ENCODE data around the gene NTMT1. TPM values are rescaled to one million over a fixed set of nuclear protein-coding genes. Genes with fewer than 3 reads are reported as not detected.
A peak's percentile ranks its signal among the peaks of the same experiment; 100 is the strongest.

NTMT1 gene
- total RNA-seq, 1 donor from 2014 or later, result 22.4 TPM

DNA sequence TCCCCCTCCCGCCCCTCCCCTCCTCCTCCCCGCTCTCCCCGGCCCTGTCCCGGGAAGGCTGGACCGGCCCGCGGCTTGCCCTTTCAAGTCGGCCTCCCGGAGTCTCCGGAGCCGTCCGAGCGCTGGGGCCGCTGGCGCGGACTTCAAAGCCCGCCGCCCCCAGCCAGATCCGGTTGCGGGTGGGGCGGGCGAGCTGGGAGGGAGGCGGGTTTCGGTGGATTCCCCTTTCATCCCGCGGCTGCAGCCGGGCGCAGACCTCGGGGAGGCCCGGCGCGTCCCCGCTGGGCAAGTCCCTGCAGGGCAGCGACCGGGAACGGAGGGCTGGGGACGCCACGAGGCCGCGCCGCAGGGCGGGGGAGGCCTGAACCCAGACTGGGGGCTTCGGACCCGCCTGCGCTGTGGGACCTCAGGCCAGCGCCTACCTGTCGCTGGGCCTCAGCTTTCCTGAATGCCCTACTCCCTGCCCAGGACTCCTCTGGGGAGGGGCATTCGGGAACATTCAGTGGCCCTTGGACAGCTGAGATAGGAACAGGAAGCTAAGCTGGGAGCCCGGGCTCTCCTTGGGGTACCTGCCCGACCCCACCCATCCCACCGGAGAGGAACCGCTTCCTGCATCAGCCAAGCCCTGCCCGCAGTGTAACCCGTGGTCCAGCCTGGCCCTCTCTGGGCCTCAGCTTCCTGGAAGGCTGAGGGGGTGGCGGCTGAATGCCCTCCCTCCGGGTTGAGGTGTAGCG lies 28.4 kb upstream of the NTMT1 start:
- DNase-seq (ENCODE audit: low read depth in 2 of 2), result peak; percentile 45 to 52

DNA sequence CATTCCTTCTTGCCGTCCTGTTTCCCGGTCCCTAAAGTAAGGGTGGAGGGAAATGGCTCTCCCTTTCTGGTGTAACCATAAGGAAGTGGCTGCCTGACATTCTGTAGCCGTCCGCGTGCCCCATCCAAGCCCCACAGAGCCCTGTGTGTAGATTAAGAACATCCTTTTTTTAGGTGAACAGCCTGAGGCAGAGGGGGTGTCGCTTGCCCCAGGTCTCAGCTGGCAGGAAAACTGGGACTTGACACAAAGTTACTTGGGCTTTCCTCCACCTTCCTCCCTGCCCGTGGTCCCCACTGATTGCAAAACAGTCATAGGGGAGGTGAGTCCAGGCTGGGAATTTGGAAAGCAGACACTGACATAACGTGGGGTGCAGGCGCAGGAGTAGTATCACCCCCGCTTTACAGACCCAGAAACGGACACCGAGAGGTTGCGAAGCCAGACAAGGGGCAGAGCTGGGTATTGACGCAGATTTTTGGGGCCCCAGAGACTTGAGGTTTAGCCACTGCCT lies 27.8 kb upstream of the NTMT1 start:
- DNase-seq (ENCODE audit: low read depth in 2 of 2), result no peak

DNA sequence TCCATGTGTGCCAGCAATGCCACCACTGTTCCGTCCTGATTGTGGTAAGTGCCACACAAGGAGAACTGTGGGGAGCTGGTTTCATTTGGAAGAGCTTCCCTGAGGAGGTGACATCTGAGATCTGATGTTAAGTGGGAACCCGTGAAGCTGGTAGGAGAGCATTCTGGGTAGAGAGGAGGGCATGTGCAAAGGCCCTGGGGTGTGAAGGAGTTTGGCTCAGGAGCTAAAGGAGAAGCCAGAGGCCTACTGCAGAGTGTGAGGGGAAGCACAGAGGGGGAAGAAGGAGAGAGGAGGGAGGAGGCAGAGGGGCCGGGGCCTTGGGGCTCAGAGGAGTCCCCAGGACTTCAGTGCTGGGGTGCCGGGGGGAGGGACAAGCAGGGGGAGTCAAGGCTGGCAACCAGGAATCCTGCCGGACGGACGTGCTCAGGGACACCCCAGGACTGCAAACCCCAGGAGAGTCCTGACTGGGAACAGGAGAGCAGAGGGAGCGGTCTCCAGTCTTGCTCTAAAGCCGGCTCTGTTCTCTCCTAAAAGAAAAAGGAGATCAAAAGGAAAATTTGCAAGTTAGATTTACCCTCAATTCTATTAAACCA lies 24.8 kb upstream of the NTMT1 start:
- no peak for DNase-seq (ENCODE audit: low read depth in 2 of 2)

DNA sequence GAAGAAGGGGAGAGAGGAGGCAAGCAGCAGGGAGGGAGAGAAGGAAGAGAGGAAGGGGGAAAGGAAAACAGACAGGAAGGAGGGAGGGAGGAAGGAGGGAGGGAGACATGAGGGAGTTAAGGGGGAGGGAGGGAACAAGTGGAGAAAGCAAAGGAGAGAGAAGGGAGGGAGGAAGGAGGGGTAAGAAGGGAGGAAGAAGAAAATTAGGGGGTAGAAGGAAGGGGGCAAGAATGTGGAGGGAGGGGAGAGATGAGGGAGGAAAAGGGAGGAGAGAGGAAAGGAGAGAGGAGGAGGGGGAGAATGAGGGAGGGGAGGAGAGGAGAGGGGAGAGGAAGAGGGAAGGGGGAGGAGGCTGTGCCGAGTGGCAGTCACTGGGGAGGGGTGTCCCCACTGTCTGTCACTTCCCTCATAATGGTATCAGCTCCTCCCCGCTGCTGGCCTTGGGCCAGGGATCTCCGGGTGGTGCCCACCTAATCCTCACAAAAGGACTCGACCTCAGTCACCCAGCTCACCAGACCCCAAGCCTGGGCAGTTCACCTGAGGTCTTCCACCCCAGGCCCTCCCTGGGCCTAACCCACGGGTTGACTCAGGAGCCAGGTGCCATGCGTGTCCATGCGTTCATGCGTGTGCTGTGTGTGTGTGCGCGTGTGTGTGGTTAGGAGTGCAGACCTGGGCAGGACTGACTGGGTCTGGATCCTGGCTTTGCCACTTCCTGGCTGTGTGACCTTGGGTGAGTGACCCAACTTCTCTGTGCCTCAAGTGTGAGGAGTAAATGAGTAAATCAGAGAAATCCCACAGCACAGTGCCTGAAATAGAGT lies 23.2 kb upstream of the NTMT1 start:
- no peak for DNase-seq (ENCODE audit: low read depth in 2 of 2)

DNA sequence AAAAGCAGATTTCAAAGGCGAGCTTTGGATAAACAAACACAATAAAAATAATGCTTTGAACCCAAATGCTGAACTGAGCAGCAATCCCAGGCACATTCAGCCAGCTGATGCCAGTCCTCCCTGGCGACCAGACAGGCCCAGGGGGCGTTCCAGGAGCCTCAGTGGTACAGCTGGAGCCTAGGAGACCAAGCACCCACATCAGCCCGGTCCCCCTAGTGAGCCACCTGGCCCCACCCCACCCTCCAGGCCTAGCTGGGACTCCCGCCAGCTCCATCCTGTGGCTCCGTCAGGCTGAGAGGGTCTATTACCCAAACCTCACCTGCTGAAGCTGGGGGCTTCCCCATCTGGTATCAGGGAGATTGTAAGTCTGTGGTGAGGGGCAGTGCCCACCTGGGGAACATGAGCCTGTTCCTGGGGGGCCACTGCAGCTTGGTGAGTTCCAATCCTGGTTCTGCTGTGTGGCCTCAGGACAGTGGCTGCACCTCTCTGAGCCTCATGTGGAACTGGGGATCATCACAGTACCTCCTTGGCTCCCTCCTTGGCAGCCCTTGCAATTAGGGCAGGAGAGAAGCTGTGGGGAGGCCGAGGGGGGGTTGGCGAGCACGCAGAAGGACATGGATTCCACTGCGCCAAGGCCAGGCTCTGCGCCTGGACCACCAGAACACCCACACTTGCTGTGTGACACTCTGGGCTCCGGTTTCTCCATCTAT lies 21.8 kb upstream of the NTMT1 start:
- no peak for DNase-seq (ENCODE audit: low read depth in 2 of 2)

DNA sequence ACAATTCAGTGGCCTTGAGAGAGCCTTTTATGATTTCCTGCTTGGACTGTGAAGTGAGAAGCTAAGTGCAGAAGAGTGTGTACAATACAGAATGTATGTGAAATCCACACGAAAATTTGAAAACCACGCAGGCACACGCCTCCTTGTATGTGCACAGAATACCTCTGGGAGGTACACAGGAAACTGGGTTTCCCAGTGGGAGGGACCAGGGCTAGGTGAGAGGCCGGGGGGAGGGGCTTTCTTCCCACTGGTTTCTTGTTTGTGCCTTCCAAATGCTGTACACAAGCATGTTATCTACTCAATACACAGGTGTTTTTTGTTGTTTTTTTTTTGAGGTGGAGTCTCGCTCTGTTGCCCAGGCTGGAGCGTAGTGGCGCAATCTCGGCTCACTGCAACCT lies 21.2 kb upstream of the NTMT1 start:
- DNase-seq (ENCODE audit: low read depth in 2 of 2), result no peak

DNA sequence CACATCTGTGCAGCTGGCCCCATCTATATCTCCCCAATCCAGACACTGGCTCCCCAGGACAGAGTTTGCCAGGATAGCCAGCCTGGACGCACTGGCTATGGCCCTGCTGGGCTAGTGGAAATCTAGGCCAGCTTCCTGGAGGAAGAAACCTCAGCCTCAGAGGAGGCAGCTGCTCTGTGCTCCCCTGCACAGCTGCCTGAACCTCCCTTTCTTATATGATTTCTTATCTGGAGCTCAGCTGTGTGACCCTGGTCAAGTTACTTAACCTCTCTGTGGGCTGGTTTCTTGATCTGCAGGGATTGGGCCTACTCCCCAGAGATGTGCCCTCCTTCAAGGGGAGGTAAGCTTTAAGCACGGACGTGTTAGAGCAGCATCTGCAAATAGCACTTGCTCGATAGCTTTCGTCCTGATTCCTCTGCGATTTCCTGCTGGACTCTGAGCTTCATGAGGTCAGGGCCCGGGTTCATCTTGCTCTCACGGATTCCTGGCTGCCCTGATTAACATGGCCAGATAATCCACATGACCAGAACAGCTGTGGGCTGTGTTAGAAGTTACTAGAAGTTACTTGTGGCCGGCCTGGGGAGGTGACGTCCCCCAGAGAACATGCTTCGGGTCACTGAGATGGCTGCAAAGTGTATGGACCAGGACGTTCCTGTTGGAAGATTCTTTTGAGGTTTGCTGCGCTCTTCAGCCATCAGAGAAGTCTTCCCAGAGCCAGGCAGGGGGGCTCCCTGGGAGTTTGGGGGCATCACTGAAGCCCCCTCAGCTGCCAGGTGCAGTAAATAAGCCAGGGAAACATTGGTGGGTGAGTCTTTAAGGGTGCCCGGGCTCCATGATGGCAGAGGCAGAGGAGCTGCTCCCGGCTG lies 19.6 kb upstream of the NTMT1 start:
- DNase-seq (ENCODE audit: low read depth in 2 of 2), result peak in 1 of 2 donors; percentile 43

DNA sequence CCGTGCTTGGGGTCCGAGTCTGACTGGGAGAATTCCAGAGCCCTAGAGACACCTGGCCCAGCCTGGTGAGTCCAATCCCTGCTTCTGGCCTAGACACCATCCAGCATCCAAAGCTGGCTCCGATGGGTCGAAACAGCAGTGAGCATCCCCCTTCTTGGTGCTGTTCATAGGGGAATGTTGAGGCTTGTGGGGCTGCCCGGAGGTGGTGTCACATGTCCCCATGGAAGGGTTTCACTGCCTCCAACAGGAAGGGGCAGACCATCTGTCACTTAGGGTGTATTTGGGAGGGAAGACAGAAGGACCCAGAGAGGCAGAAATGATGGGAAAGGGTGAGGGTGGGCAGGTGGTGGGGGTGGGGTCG lies 19.0 kb upstream of the NTMT1 start:
- DNase-seq (ENCODE audit: low read depth in 2 of 2), result no peak

DNA sequence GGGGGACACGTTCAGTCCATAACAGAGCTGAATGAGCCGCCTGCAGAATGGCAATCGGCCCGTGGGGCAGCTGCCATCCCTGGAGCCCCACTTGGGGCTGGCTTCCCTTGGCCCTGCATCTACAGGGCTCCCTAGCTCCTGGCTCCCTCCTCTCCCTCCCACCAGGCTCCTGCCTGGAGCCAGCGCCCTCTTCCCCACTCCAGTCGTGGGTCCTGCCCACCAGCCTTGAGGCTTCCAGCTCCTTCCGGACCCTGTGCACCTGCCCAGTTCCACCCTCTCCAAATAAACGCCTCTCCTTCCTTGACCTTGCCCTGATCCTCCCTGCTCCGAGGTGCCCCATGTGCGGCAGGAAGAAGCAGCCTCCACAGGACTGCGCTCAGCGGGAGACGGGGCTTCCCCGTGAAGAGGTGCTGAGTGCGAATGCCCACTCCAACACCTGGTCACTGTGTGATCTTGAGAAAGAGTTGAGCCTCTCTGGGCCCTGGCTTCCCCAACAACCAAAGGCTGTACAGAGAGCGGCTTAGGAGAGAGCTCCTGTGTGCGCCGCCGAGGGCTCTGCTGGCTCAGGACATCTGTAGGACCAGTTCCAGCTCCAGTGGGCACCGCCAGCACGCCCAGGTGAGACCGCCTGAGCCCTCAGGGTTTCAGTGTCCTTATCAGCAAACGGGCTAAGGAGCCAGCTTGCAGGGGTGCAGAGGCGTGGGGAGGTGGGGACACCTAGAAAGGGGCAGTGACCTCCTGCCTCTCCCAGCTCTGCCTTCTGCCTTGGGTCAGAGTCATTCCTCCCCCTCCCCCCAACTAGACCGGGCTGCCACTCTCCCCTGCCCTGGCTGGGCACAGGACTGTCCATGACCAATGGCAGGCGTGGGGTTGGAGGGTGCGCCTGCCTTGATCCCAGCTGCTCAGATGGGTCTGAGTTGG lies 17.1 kb upstream of the NTMT1 start:
- DNase-seq (ENCODE audit: low read depth in 2 of 2), result no peak

DNA sequence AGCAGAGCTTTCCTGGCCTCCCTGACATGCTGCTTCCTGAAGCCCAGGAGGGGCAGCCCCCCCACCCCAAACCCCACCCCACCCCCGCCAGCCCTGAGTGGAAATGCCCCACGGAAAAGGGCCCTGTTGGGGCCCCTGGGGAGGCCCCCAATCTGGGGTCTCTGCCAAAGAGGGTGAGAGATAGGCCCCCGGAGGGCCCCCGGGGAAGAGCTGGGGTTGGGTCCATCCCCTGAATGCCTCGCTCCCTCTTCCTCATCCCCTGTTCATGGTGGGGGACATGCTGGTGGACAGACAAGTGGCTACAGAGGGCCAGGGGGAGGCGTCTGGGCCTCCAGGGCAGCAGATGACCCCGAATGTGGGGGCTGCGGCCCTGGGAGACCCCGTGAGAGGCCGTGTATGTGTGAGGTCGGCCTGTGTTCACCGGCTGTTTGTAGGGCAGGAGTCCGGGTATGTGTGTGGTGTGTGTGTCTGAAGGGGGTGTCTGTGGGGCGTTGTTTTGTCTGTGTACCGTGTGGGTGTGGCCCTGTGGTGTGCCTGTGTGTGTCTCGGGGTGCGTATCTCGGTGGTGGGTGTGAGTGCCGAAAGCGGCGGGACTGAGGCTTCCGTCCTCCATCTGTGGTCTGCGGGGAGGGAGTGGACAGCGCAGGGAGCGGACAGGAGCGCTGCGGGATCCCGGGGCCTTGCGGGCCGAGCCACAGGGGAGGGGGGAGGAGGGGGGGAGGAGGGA lies 16.3 kb upstream of the NTMT1 start:
- peak in 1 of 2 donors; percentile 20 for DNase-seq (ENCODE audit: low read depth in 2 of 2)

DNA sequence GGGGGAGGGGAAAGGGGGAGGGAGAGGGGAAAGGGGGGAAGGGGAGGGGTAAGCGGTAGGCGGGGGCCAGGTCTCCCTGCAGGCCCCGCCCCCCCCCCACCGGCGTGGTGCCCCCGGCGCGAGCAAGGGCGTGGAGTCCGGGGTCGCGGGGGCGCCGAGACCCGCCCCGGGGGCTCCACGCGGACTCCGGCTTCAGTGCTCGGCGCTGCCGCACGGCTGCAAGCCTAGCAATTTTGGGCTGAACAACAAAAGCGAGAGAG lies 15.8 kb upstream of the NTMT1 start:
- no peak for DNase-seq (ENCODE audit: low read depth in 2 of 2)

DNA sequence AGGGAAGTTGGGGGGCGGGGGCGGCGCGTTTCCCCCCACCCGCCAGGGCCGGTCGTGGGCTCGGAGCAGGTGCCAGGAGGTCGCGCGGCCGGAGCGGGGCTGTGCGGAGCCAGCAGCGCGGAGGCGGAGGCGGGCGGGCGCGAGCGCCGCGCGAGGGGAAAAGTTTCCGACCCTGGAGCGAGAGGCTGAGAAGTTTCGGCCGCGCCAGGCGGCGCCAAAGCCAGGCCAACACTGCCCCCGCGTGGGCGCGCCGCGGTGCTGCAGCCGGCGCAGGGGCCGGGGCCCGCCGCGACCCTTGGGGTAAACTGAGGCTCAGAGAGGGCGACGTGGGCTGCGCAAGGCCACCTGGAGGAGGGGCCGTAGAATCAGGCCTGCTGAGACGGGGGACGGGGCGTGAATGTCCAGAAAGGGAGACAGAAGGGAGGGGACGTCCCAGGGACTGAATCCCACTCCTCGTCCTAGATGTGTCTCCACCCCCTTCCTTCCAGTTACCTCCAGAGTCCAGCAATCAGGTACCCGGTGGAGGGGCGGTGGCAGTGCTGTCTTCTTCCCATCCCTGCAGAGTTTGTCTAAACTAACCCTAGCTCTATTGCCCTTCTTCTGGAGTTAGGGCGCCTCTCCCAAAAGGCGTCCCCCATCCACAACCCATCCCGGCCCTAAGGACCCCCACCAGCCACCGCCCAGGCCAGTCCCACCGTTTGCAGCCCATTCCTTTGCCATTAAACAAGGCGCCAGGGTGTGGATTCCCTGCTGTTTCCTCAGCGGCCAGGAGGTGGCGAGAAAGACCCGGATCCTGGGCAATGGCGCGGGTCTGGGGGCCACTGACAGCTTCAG lies 15.3 kb upstream of the NTMT1 start:
- peak; percentile 65 to 78 for DNase-seq (ENCODE audit: low read depth in 2 of 2)

DNA sequence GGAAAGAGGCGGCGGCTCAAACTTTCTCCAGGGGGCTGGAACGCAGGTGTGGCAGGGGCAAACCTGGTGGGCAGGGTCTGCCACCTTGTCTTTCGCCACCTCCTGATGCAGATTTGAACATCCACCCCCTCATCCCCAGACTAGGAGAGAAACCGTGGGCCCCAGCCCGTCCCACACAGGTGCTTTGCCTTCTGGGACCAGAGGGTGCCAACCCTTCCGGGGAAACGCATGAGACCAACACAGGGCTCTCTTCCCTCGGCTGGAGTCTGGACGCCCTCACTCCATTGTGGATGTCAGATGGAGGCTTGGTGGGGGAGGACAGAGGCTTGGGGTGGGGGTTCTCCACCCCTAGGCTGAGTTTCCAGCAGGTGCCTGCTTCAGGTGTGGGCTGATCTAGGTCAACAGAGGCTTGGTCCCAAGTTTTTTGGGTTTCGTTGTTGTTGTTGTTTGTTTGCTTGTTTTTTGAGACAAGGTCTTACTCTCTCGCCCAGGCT lies 14.6 kb upstream of the NTMT1 start:
- no peak for DNase-seq (ENCODE audit: low read depth in 2 of 2)

DNA sequence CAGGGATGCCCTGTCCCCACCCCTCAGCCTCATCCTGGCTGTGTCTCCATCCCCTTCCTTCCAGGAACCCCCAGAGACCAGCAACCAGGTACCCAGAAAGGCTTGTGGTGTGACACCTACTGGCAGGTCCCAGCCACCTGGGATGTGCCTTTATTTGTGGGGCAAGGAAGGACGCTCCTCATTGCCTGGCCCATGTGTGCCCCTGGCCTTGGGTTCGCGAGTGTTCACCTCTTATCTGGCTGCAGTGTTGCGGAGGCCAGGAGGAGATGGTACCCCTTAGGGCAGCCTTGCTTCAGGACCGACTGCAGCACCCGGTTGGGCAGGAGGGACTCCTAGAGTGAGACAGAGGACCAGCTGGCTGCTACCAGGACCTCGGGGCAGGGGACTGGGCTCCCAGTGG lies 13.8 kb upstream of the NTMT1 start:
- no peak for DNase-seq (ENCODE audit: low read depth in 2 of 2)

DNA sequence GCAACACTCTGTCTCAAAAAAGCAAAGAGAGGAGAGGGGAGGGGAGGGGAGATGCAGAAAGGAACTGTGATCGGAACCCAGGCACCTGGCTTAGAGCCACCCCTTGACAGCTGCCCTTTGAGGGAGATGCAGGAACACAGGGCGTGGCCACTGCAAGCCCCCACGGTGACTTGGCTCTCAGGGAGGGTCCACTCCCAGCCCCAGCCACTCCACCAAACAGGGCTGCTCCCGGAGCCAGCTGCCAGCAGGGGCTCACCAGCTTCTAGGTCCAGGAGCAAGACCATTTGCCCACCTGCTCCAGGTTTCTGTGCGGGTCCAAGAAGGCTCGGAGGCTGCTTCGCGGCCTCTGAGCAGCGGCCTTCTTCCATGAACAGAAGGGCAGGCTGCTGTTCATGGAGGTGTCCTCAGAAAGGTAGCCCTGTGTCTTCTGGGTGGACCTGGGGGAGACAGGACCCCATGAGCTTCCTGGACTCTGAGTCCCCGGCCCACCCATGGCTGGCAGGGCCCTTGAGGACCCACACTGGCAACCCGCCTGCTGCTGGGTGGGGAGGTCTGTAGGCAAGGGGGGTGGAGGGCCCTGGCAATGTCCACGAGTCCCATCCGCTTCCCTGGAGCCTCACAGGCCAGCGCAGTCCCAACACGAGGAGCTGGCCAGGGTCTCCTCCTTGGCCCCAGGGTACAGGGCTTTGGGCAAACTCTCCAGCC lies 13.0 kb upstream of the NTMT1 start:
- no peak for DNase-seq (ENCODE audit: low read depth in 2 of 2)

DNA sequence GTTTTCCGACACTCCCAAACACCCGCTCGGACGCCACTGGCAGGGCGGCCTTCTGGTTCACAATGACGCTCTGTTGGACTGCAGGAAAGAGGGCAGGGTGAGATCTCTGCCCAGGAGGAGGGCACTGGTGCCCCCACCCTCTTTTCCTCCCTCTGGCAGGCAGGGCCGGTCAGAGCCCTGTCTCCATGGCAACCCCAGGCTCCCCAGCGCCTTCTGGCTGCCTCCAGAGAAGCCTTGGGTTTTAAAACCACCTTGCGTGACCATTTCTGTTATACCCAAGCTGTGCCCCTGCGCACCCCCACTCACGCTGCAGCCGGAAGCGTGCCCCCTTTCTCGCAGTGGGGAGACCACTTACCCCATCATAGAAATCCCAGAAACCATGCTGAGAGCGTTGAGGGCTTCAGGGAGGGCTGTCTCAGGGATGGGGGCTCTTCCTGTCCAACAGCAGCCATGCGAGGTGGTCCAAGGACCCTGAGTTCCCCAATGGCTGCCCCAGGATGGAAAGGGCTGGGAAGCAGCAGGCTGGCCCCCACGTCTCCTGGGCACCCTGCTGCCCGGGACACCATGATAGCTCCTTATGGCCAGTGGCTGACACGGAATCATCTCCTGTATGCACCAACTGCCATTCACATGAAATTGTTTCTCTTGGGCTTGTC lies 12.3 kb upstream of the NTMT1 start:
- no peak for DNase-seq (ENCODE audit: low read depth in 2 of 2)

DNA sequence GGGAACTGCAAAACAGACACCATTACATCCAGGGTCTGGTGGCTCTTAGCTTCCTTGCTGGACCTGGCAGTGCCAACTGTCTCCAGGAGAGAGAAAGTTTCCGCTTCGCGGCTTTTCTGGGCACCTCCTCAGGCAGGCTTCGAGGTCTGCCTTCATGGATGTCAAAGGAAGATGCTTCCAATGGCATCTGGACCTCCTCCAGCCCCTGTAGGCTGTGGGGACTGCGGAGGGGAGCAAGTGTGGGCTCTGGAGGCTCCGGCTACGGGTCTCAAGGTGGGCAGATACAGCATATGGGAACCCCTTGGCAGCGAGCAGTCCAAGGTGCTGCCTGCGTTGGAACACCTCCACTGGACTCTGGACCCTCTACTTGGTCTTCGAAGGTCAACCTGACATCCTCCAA lies 11.0 kb upstream of the NTMT1 start:
- DNase-seq (ENCODE audit: low read depth in 2 of 2), result no peak
